NB4 (cell line): ENCODE measurements around the gene ST6GALNAC1.
"Not testable (repeated sequence)": the region's sequence is repeated elsewhere in the genome, so short reads cannot be mapped to it uniquely, and the experiment has no call there.

ENCODE experiments used
- DNase-seq: peaks from one replicate; pipeline ENCODE4 v3.0.0; 2010; ENCODE audit warnings: low read depth
- H3K4me3 ChIP-seq: one replicate; pipeline ENCODE4 v1.5.1; 2011; ENCODE audit warnings: mild to moderate bottlenecking, low read depth, low read length, moderate library complexity
- MYC ChIP-seq: IDR thresholded peaks from 2 replicates; pipeline ENCODE4 v1.6.1; 2011; ENCODE audit warnings: low read depth, low read length
- POLR2A ChIP-seq: IDR thresholded peaks from 2 replicates; pipeline ENCODE4 v1.6.1; 2011; ENCODE audit warnings: mild to moderate bottlenecking; ENCODE audit not compliant: insufficient read length; ENCODE audit errors: extremely low read depth
- TF ChIP-seq, protein P1 (sequence below): IDR thresholded peaks from one replicate; pipeline ENCODE4 v1.5.1; 2012; ENCODE audit warnings: low read depth, low read length
- TF ChIP-seq, protein P2 (sequence below): IDR thresholded peaks from 2 replicates; pipeline ENCODE4 v1.6.1; 2011; ENCODE audit warnings: low read depth, low read length

Gene ST6GALNAC1

DNA sequence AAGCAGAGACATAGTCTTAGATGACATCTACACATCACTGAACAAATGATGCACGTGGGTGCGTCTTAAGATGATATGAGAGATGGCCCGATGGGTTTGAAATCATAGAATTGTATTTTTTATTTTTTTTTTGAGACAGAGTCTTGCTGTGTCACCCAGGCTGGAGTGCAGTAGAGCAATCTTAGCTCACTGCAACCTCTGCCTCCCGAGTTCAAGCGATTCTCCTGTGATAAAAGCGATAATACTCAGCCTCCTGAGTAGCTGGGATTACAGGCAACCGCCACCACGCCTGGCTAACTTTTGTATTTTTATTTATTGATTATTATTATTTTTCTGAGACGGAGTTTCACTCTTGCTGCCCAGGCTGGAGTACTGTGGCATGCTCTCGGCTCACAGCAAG is 5.3 kb downstream of the ST6GALNAC1 start:
- no peak for DNase-seq
- TF ChIP-seq MYC (no peak), POLR2A (no peak)
- TF ChIP-seq, protein P1, sequence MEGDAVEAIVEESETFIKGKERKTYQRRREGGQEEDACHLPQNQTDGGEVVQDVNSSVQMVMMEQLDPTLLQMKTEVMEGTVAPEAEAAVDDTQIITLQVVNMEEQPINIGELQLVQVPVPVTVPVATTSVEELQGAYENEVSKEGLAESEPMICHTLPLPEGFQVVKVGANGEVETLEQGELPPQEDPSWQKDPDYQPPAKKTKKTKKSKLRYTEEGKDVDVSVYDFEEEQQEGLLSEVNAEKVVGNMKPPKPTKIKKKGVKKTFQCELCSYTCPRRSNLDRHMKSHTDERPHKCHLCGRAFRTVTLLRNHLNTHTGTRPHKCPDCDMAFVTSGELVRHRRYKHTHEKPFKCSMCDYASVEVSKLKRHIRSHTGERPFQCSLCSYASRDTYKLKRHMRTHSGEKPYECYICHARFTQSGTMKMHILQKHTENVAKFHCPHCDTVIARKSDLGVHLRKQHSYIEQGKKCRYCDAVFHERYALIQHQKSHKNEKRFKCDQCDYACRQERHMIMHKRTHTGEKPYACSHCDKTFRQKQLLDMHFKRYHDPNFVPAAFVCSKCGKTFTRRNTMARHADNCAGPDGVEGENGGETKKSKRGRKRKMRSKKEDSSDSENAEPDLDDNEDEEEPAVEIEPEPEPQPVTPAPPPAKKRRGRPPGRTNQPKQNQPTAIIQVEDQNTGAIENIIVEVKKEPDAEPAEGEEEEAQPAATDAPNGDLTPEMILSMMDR: no peak
- TF ChIP-seq, protein P2, sequence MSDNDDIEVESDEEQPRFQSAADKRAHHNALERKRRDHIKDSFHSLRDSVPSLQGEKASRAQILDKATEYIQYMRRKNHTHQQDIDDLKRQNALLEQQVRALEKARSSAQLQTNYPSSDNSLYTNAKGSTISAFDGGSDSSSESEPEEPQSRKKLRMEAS: no peak
- H3K4me3 ChIP-seq: no peak overlapping the region

DNA sequence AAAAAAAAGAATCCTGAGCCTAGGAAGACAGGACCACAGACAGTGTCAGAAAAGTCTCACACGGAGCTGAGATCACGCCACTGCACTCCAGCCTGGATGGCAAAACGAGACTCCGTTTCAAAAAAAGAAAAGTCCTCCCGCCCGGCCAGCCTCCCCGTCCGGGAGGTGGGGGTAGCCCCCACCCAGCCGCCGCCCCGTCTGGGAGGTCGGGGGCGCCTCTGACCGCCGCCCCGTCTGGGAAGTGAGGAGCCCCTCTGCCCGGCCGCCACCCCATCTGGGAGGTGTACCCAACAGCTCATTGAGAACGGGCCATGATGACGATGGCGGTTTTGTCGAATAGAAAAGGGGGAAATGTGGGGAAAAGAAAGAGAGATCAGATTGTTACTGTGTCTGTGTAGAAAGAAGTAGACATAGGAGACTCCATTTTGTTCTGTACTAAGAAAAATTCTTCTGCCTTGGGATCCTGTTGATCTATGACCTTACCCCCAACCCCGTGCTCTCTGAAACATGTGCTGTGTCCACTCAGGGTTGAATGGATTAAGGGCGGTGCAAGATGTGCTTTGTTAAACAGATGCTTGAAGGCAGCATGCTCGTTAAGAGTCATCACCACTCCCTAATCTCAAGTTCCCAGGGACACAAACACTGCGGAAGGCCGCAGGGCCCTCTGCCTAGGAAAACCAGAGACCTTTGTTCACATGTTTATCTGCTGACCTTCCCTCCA is 6.9 kb downstream of the ST6GALNAC1 start:
- not testable (repeated sequence) for DNase-seq

DNA sequence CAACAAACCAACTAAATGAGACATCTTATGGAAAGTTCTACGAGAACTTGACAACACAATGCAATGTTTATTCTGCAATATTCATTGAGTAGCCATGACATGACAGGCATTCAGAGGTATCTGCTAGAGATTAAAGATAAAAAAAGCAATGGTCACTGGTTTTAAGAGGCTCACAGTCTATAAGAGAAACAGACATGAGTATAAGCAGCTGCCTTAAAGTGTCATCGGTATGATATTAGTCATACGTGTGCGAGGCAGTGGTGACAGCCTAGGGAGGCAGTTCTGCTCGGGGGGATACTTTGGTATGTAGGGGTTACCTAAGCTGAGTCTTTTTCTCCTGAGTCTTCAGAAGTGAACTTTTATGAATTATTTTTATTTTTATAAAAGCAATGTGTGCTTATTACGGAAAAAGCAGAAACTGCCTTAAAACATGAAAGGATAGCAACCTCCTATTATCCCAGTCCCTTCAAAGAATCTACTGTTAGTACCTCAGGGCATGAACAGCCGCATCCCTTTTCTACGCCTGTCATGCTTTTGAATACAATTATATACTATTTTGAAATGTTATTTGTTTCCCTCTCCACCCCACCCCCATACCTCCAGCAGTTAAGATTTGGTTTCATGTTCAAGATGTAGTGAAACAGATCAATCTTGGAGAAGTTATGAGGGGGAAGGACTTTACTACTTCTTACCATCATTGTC is 7.7 kb downstream of the ST6GALNAC1 start:
- H3K4me3 ChIP-seq: no peak overlapping the region
- TF ChIP-seq MYC (no peak), POLR2A (no peak)
- TF ChIP-seq, protein P1: no peak
- TF ChIP-seq, protein P2: no peak
- no peak for DNase-seq

More for the DNA sequence above, 6.9 kb downstream of the ST6GALNAC1 start:
- not testable (repeated sequence) for H3K4me3 ChIP-seq

DNA sequence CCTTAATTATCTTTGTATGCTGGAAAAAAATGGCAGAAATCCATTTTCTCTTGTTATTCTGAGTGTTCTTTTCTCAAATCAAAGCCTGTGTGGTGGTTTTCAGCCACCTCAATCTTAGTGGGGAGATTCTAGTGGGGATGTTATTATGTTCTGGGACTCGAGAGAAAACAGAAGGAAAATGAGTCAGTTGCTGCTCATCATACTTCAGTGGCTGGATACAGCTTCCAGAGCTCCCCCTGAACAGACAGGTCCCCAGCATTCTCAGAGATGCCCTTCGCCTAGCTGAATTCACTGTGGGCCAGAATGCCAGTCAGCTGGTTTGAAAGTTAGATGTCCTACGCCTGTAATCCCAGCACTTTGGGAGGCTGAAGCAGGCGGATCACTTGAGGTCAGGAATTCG is 8.5 kb downstream of the ST6GALNAC1 start:
- TF ChIP-seq, protein P2: no peak
- TF ChIP-seq MYC (no peak), POLR2A (no peak)
- TF ChIP-seq, protein P1: no peak
- H3K4me3 ChIP-seq: no peak overlapping the region
- no peak for DNase-seq

DNA sequence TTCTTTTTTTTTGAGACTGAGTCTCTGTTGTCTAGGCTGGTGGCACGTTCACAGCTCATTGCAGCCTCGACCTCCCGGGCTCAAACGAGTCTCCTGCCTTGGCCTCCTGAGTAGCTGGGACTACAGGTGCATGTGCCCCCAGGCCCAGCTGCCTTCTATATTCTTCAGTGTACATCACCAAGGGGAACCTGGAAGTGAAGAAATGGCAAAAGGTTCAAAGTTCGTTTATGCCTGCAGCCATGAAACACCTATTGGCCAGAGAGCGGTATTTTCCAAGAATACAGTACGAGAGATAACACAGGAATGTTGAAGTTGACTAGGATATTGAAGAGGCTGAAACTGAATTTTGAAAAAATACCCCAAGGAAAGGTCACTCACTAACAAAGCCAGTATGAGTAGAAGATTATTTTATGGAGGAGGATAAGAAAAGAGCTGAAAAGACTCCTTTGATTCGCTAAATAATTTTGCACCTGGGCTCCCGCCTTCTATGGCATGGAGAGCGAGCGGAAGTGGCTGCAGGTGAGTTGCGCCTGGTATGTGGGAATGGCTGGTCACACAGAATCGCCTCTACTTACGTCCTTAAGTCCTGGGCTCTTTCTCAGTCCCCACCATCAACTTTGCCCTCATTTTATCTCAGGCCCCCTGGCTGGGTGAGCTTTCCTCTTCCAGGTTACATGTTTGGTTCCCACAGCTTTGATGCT is 9.8 kb downstream of the ST6GALNAC1 start:
- H3K4me3 ChIP-seq: no peak overlapping the region

More for the DNA sequence above, 9.8 kb downstream of the ST6GALNAC1 start:
- TF ChIP-seq, protein P2: no peak
- TF ChIP-seq POLR2A (no peak), MYC (no peak)
- TF ChIP-seq, protein P1: no peak
- no peak for DNase-seq
